AG08396 (cell line): ENCODE measurements around the gene PARP3.
A peak's percentile ranks its signal among the peaks of the same experiment; 100 is the strongest.
"Not testable (repeated sequence)": the region's sequence is repeated elsewhere in the genome, so short reads cannot be mapped to it uniquely, and the experiment has no call there.

Source experiments
- DNase-seq: peaks from one replicate; pipeline ENCODE4 v3.0.0; 2012; ENCODE audit warnings: low spot score, mixed read lengths

The PARP3 gene

GRCh38 chr3:51941798-51942602 is at the start of gene PARP3, which contains the start of gene RRP9:
Gene PARP3, plus strand, starts transcription at chr3:51942363. Its CDS starts 993 bp downstream, at chr3:51943356.
Gene RRP9, minus strand, starts transcription at chr3:51941904. Its CDS starts 37 bp downstream, at chr3:51941867.
- DNase-seq: peak; percentile 99

- no peak for DNase-seq
Measured at GRCh38 chr3:51894391-51894790, 47.8 kb upstream of the PARP3 start.

GRCh38 chr3:51894939-51895338 is 47.2 kb upstream of the PARP3 start:
- no peak for DNase-seq

- DNase-seq: no peak
Measured at GRCh38 chr3:51896607-51897305, 45.4 kb upstream of the PARP3 start.

- no peak for DNase-seq
Measured at GRCh38 chr3:51897391-51897790, 44.8 kb upstream of the PARP3 start.

GRCh38 chr3:51900043-51900442 is 42.1 kb upstream of the PARP3 start:
- not testable (repeated sequence) for DNase-seq

- not testable (repeated sequence) for DNase-seq
Measured at GRCh38 chr3:51902361-51902760, 39.8 kb upstream of the PARP3 start.

- DNase-seq: no peak
Measured at GRCh38 chr3:51904034-51904823, 37.9 kb upstream of the PARP3 start.

- DNase-seq: no peak
Measured at GRCh38 chr3:51908026-51908425, 34.1 kb upstream of the PARP3 start.

- DNase-seq: no peak
Measured at GRCh38 chr3:51916418-51916817, 25.7 kb upstream of the PARP3 start.

- no peak for DNase-seq
Measured at GRCh38 chr3:51921081-51921578, 21.0 kb upstream of the PARP3 start.

- DNase-seq: no peak
Measured at GRCh38 chr3:51927061-51927977, 14.8 kb upstream of the PARP3 start.

GRCh38 chr3:51928438-51928837 is 13.7 kb upstream of the PARP3 start:
- no peak for DNase-seq

- DNase-seq: not testable (repeated sequence)
Measured at GRCh38 chr3:51928981-51929380, 13.2 kb upstream of the PARP3 start.

GRCh38 chr3:51929420-51930003 is 12.7 kb upstream of the PARP3 start:
- DNase-seq: peak; percentile 39

GRCh38 chr3:51930439-51930838 is 11.7 kb upstream of the PARP3 start:
- no peak for DNase-seq

GRCh38 chr3:51931756-51932155 is 10.4 kb upstream of the PARP3 start:
- DNase-seq: no peak

- DNase-seq: no peak
Measured at GRCh38 chr3:51932471-51933370, 9.4 kb upstream of the PARP3 start.

GRCh38 chr3:51933471-51934138 is 8.6 kb upstream of the PARP3 start:
- no peak for DNase-seq
